ENCODE measurements around the gene G3BP1.
"Not testable (repeated sequence)": the region's sequence is repeated elsewhere in the genome, so short reads cannot be mapped to it uniquely, and the experiment has no call there.

The G3BP1 gene

GRCh38 chr5:151751091-151751490, 20.7 kb upstream of the G3BP1 start:
- no peak for DNase-seq (ENCODE audit: low read depth)
- H3K4me3 ChIP-seq (ENCODE audit: low read depth, low read length): no peak overlapping the region

- H3K4me3 ChIP-seq (ENCODE audit: low read depth, low read length): no peak overlapping the region
- DNase-seq (ENCODE audit: low read depth): no peak
These were observed 20.2 kb upstream of the G3BP1 start for GRCh38 chr5:151751593-151751992.

GRCh38 chr5:151755383-151755782, 16.4 kb upstream of the G3BP1 start:
- DNase-seq (ENCODE audit: low read depth): no peak
- no peak overlapping the region for H3K4me3 ChIP-seq (ENCODE audit: low read depth, low read length)

GRCh38 chr5:151757233-151758140, 14.3 kb upstream of the G3BP1 start:
- no peak for DNase-seq (ENCODE audit: low read depth)
- H3K4me3 ChIP-seq (ENCODE audit: low read depth, low read length): peak overlapping the region; percentile 74

GRCh38 chr5:151758141-151758429, 13.7 kb upstream of the G3BP1 start:
- DNase-seq (ENCODE audit: low read depth): no peak
- peak overlapping the region; percentile 74 for H3K4me3 ChIP-seq (ENCODE audit: low read depth, low read length)

GRCh38 chr5:151758430-151759241, 13.1 kb upstream of the G3BP1 start, which contains the start of gene ATOX1:
TSS of gene ATOX1 (minus strand) at chr5:151758631. CDS start at chr5:151758551, 80 bp downstream.
- peak within 1 kb of the TSS; percentile 74 for H3K4me3 ChIP-seq (ENCODE audit: low read depth, low read length)
- peak; percentile 53 for DNase-seq (ENCODE audit: low read depth)

- H3K4me3 ChIP-seq (ENCODE audit: low read depth, low read length): no peak overlapping the region
These were observed 7.0 kb upstream of the G3BP1 start for GRCh38 chr5:151764801-151765200.

GRCh38 chr5:151766975-151767374, 4.8 kb upstream of the G3BP1 start:
- no peak overlapping the region for H3K4me3 ChIP-seq (ENCODE audit: low read depth, low read length)
- DNase-seq (ENCODE audit: low read depth): no peak

More at GRCh38 chr5:151764801-151765200, 7.0 kb upstream of the G3BP1 start:
- no peak for DNase-seq (ENCODE audit: low read depth)

GRCh38 chr5:151770383-151771258, 1.1 kb upstream of the G3BP1 start:
- peak overlapping the region; percentile 48 for H3K4me3 ChIP-seq (ENCODE audit: low read depth, low read length)
- DNase-seq (ENCODE audit: low read depth): peak; percentile 39

- peak overlapping the region; percentile 92 for H3K4me3 ChIP-seq (ENCODE audit: low read depth, low read length)
- no peak for DNase-seq (ENCODE audit: low read depth)
These were observed 483 bp downstream of the G3BP1 start for GRCh38 chr5:151772029-151772845.

- no peak for DNase-seq (ENCODE audit: low read depth)
- peak overlapping the region; percentile 92 for H3K4me3 ChIP-seq (ENCODE audit: low read depth, low read length)
These were observed 1.2 kb downstream of the G3BP1 start for GRCh38 chr5:151772846-151773561.

GRCh38 chr5:151773951-151774350, 2.2 kb downstream of the G3BP1 start:
- H3K4me3 ChIP-seq (ENCODE audit: low read depth, low read length): peak overlapping the region; percentile 92
- no peak for DNase-seq (ENCODE audit: low read depth)

GRCh38 chr5:151775025-151775606, 3.4 kb downstream of the G3BP1 start:
- H3K4me3 ChIP-seq (ENCODE audit: low read depth, low read length): no peak overlapping the region
- no peak for DNase-seq (ENCODE audit: low read depth)

GRCh38 chr5:151779531-151780125, 7.9 kb downstream of the G3BP1 start:
- no peak for DNase-seq (ENCODE audit: low read depth)

GRCh38 chr5:151780348-151780747, 8.6 kb downstream of the G3BP1 start:
- no peak overlapping the region for H3K4me3 ChIP-seq (ENCODE audit: low read depth, low read length)
- DNase-seq (ENCODE audit: low read depth): no peak

More at GRCh38 chr5:151779531-151780125, 7.9 kb downstream of the G3BP1 start:
- no peak overlapping the region for H3K4me3 ChIP-seq (ENCODE audit: low read depth, low read length)

GRCh38 chr5:151781201-151781600, 9.4 kb downstream of the G3BP1 start:
- DNase-seq (ENCODE audit: low read depth): no peak

GRCh38 chr5:151783664-151784063, 11.9 kb downstream of the G3BP1 start:
- not testable (repeated sequence) for DNase-seq (ENCODE audit: low read depth); H3K4me3 ChIP-seq (ENCODE audit: low read depth, low read length)

More at GRCh38 chr5:151781201-151781600, 9.4 kb downstream of the G3BP1 start:
- no peak overlapping the region for H3K4me3 ChIP-seq (ENCODE audit: low read depth, low read length)

Data from skeletal muscle cell (primary cell).